ENCODE measurements around the gene GUCY1B1. TPM values are rescaled to one million over a fixed set of nuclear protein-coding genes. Genes with fewer than 3 reads are reported as not detected.
"Not testable (repeated sequence)": the region's sequence is repeated elsewhere in the genome, so short reads cannot be mapped to it uniquely, and the experiment has no call there.

Gene GUCY1B1
- polyA plus RNA-seq, 1 of the 3 experiments (the other 2 are of a cell fraction): 0.38 TPM

GRCh38 chr4:155794589-155795236 is 35.9 kb downstream of the GUCY1B1 start:
- no peaks in the 10 kb centered on the region for H4K20me1 ChIP-seq (ENCODE audit: insufficient read depth)
- no peak overlapping the region for H3K4me3 ChIP-seq (ENCODE audit: low read depth in 2 of 2, low read length in 1 of 2)
- no peak for TF ChIP-seq USF2 (IDR thresholded peaks at IDR 0.05; ENCODE audit: borderline replicate concordance, low read depth, low read length)
- no peak for TF ChIP-seq SIN3A (IDR thresholded peaks at IDR 0.05; ENCODE audit: borderline replicate concordance, low read depth, low read length)
- no peak for TF ChIP-seq EP300 (IDR thresholded peaks at IDR 0.05; ENCODE audit: borderline replicate concordance in 1 of 2, low read depth in 1 of 2, low read length in 1 of 2)
- TF ChIP-seq MAX (IDR thresholded peaks at IDR 0.05; ENCODE audit: low read depth): no peak
- TF ChIP-seq POLR2AphosphoS5 (IDR thresholded peaks at IDR 0.05; ENCODE audit: low read depth, low read length): no peak
- TF ChIP-seq TAF1 (IDR thresholded peaks at IDR 0.05; ENCODE audit: borderline replicate concordance, low read depth, low read length): no peak
- no peak for TF ChIP-seq REST (IDR thresholded peaks at IDR 0.05; ENCODE audit: low read depth, low read length)
- H3K27ac ChIP-seq (ENCODE audit: low read depth in 2 of 2, low read length in 1 of 2): no peak overlapping the region
- CTCF ChIA-PET: interaction anchor here (0.6 to 1.6 kb wide), 3 partner anchors 12 to 262 kb away, joined by 3 to 6 read pairs (median 3); no protein-coding TSS in a partner anchor
- H3K9me3 ChIP-seq: no peaks in the 10 kb centered on the region
- H3K27me3 ChIP-seq (ENCODE audit: insufficient read depth): no peaks in the 10 kb centered on the region
- H3K4me2 ChIP-seq: no peak overlapping the region
- peaks cover 4% of the 10 kb centered on the region for H3F3A ChIP-seq (replicated peaks; ENCODE audit: insufficient read depth)
- H3K9me2 ChIP-seq: no peaks in the 10 kb centered on the region
- H3K79me2 ChIP-seq (ENCODE audit: insufficient read depth): no peaks in the 10 kb centered on the region
- H3K36me3 ChIP-seq (replicated peaks in 1 of 2; ENCODE audit: control insufficient read depth in 1 of 2, insufficient read depth in 2 of 2, low read length in 1 of 2): no peaks in the 10 kb centered on the region
- no peak for DNase-seq
- no peak overlapping the region for H3K9ac ChIP-seq
- POLR2A ChIA-PET: no interaction called here
- H2AFZ ChIP-seq (ENCODE audit: low read depth): no peak overlapping the region; the same call in 1 of the 2 replicates
- WGBS (ENCODE audit: low lambda C conversion rate): 50% methylated on average over 1 of the region's 1 CpG
- H3K4me1 ChIP-seq (ENCODE audit: control insufficient read depth in 1 of 2, insufficient read depth in 2 of 2, low read depth in 1 of 2, low read length in 1 of 2): no peaks in the 10 kb centered on the region

- Histone ChIP-seq H2AFZ (ENCODE audit: low read depth) (no peak overlapping the region), H3K4me3 (ENCODE audit: low read depth in 2 of 2, low read length in 1 of 2) (no peak overlapping the region), H3K27ac (ENCODE audit: low read depth in 2 of 2, low read length in 1 of 2) (no peak overlapping the region), H3K4me1 (ENCODE audit: control insufficient read depth in 1 of 2, insufficient read depth in 2 of 2, low read depth in 1 of 2, low read length in 1 of 2) (no peaks in the 10 kb centered on the region), H3K9ac (no peak overlapping the region), H3F3A (replicated peaks; ENCODE audit: insufficient read depth) (peaks cover 4% of the 10 kb centered on the region), H3K36me3 (replicated peaks in 1 of 2; ENCODE audit: control insufficient read depth in 1 of 2, insufficient read depth in 2 of 2, low read length in 1 of 2) (no peaks in the 10 kb centered on the region), H3K9me3 (no peaks in the 10 kb centered on the region), H3K4me2 (no peak overlapping the region), H3K27me3 (ENCODE audit: insufficient read depth) (no peaks in the 10 kb centered on the region), H4K20me1 (ENCODE audit: insufficient read depth) (no peaks in the 10 kb centered on the region), H3K79me2 (ENCODE audit: insufficient read depth) (no peaks in the 10 kb centered on the region), H3K9me2 (no peaks in the 10 kb centered on the region)
- CTCF ChIA-PET: interaction anchor here (0.8 to 3.0 kb wide), 8 partner anchors 9 to 1001 kb away, joined by 3 to 12 read pairs (median 4); partner anchors contain the start of gene GUCY1B1
- TF ChIP-seq CTCF (IDR thresholded peaks at IDR 0.05) (peak; percentile 44), RXRA (IDR thresholded peaks at IDR 0.05; ENCODE audit: borderline replicate concordance, low read depth) (no peak)
- peak; percentile 15 for DNase-seq
- 77% methylated on average over 3 of the region's 3 CpGs for WGBS (ENCODE audit: low lambda C conversion rate)
- POLR2A ChIA-PET: no interaction called here
Observed at GRCh38 chr4:155795991-155796390, 37.2 kb downstream of the GUCY1B1 start.

- not testable (repeated sequence) for H3K9ac ChIP-seq; H3K36me3 ChIP-seq (replicated peaks in 1 of 2; ENCODE audit: control insufficient read depth in 1 of 2, insufficient read depth in 2 of 2, low read length in 1 of 2)
Observed at GRCh38 chr4:155797581-155797980, 38.8 kb downstream of the GUCY1B1 start.

More at GRCh38 chr4:155797581-155797980, 38.8 kb downstream of the GUCY1B1 start:
- H3F3A ChIP-seq (replicated peaks; ENCODE audit: insufficient read depth); H3K4me2 ChIP-seq; H3K79me2 ChIP-seq (ENCODE audit: insufficient read depth); H4K20me1 ChIP-seq (ENCODE audit: insufficient read depth); POLR2A ChIA-PET; DNase-seq; H3K9me3 ChIP-seq; H3K9me2 ChIP-seq; H3K4me3 ChIP-seq (ENCODE audit: low read depth in 2 of 2, low read length in 1 of 2); H3K27ac ChIP-seq (ENCODE audit: low read depth in 2 of 2, low read length in 1 of 2); H3K4me1 ChIP-seq (ENCODE audit: control insufficient read depth in 1 of 2, insufficient read depth in 2 of 2, low read depth in 1 of 2, low read length in 1 of 2); H2AFZ ChIP-seq (ENCODE audit: low read depth); H3K27me3 ChIP-seq (ENCODE audit: insufficient read depth): not testable (repeated sequence)
- 80% methylated on average over 4 of the region's 4 CpGs for WGBS (ENCODE audit: low lambda C conversion rate)
- CTCF ChIA-PET: interaction anchor here (1.4 to 3.0 kb wide), 2 partner anchors 10 to 13 kb away, joined by 7 to 12 read pairs; no protein-coding TSS in a partner anchor

All from SK-N-SH (cell line).